KBM-7 (cell line): ENCODE results near the gene PCMT1.
"Not testable (repeated sequence)": the region's sequence is repeated elsewhere in the genome, so short reads cannot be mapped to it uniquely, and the experiment has no call there.

ENCODE experiments used
- DNase-seq: peaks from one replicate; pipeline ENCODE4 v3.0.0-alpha.2; 2015
- in situ Hi-C: fragments of 300-500 bp; cut with MboI; formaldehyde crosslinking; loops from 2 replicates; pipeline ENCODE4 v1.14.3; 2020; ENCODE audit warnings: low sequenced_read_pairs, low pct_unique_long_range_greater_than_20kb, mixed read lengths

Gene PCMT1

DNA sequence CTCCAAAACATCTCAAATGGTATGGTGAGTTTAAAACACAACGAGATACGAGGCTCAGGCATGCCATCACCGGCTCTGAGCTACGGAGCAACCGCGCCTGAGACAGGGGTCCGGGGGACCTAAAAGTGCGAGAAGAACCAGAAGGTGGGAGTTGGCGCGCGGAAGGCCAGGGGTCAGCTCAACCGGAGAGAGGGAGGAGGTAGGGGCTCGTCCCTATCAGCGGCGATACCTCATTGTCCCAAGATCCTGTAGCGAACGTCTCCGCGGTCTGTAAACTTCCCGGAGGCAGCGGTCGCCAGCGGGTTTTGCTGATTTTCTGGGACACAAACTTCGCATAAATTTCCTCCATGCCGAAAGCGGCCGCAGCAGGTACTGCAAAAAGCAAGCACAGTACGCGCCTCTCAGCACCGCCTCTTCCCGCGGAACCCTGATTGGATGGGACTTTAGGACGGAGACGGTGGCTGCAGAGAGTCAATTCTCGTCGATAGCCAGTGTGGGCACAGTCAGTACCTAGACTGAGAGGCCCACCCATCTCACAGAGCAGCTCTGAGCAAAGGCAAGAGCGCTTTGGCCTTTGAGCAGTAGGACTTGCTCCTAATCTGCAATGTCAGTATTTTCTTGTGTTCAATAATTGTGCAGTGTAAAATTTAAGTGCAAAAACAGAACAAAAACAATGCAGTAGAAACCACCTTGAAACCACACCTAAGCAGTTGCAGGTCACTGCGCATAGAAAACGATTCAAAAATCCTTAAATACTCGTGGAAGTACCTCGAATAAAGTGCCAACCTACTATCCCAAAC is 3.2 kb upstream of the PCMT1 start, which contains the start of gene NUP43:
Gene NUP43 (minus strand): TSS at position 383 of the 800 bp plus-strand sequence. CDS start 34 bp downstream, at position 349.
- in situ Hi-C loops = no loop called here
- peak; percentile 95 for DNase-seq

DNA sequence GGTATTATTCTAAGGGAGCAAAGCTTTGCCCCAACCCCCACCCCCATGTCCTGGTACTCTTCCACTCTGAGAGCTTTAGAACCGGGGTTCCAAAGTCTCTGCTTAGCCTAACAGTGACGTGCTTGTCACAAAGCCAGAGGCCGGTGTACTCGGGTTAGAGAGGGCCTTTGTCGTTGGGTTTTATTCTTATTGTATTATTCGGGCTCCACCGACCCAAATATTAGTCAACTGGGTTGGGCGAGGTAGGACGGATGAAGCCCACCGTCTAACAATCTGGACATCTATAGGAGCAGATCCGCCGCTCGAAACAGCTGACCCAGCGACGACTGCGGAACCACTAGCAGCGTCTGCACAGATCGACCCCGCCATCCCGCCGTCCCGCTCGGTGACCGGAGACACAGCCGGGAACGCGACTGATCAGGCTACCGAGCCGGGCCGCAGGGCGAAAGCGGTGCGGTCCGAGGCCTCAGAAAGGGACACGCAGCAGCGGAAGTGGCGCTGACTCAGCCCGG is 403 bp upstream of the PCMT1 start:
- not testable (repeated sequence) for DNase-seq

DNA sequence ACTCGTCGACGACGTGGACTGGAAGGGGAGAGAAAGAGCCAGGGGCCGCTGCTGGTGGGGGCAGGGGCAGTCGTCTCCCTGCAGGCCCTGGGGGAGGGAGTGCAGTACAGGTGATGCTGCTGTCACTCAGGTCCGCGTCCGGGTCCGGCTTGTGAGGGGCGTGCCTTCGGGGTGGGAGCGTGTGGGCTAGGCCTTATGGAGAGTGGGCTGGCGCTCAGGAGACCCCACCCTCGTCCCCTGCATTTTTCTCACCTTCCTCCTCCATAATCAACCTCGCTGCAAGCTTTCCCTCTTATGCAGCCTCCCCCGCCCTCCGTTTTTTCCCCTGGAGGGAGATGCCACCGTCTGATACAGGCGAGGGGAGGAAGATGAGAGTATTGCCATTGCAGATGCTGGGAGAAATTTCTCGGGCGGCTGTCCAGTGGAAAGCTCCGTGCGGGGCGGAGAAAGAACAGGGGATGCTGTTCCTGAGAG is 632 bp downstream of the PCMT1 start:
- in situ Hi-C loops = no loop called here
- peak; percentile 82 for DNase-seq

More for the DNA sequence above, 403 bp upstream of the PCMT1 start:
- in situ Hi-C loops = not testable (repeated sequence)

DNA sequence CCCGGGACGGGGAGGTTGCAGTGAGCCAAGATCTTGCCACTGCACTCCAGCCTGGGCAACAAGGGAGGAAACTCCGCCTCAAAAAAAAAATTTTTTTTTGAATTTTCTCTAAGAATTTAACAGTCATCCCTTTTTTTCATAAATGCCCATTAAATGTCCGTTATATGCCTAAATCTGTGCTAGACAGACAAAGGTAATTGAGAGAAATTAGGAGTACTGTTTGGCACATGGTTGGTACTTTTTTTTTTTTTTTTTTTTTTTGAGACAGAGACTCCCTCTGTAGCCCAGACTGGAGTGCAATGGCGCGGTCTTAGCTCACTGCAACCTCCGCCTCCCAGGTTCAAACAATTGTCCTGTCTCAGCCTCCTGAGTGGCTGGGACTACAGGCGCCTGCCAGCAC is 1.7 kb downstream of the PCMT1 start:
- no peak for DNase-seq
- in situ Hi-C loops = no loop called here

DNA sequence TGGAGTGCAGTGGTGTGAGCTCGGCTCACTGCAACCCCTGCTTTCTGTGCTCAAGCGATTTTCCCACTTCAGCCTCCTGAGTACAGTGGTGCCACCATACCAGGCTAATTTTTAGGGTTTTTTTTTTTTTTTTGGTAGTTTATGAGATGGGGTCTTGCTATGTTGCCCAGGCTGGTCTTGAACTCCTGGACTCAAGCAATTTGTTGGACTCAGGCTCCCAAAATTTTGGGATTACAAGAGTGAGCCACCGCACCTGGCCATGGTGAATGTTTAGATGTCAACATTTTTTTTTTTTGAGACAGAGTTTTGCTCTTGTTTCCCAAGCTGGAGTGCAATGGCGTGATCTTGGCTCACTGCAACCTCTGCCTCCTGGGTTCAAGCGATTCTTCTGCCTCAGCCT is 2.4 kb downstream of the PCMT1 start:
- DNase-seq, in situ Hi-C loops: not testable (repeated sequence)

- DNase-seq = no peak
- in situ Hi-C loops = no loop called here
Observed at GRCh38 chr6:149752600-149753373, 3.2 kb downstream of the PCMT1 start.

DNA sequence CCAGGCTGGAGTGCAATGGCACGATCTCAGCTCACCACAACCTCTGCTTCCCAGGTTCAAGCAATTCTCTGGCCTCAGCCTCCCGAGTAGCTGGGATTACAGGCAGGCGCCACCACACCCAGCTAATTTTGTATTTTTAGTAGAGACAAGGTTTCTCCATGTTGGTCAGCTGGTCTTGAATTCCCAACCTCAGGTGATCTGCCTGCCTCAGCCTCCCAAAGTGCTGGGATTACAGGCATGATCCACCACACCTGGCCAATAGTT is 3.8 kb downstream of the PCMT1 start:
- in situ Hi-C loops, DNase-seq: not testable (repeated sequence)

DNA sequence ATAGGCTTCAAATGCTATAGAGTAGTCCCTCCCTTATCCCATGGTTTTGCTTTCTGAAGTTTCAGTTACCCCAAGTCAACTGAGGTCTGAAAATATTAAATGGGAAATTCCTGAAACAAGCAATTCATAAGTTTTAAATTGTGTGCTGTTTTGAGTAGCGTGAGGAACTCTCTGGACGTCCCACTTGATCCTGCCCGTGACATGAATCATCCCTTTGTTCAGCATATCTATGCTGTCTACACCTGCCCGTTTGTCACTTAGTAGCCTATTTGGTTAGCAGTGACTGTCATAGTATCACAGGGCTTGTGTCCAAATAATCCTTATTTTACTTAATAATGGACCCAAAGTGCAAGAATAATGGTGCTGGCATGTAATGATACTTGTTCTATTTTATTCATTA is 5.0 kb downstream of the PCMT1 start:
- in situ Hi-C loops = no loop called here
- no peak for DNase-seq

DNA sequence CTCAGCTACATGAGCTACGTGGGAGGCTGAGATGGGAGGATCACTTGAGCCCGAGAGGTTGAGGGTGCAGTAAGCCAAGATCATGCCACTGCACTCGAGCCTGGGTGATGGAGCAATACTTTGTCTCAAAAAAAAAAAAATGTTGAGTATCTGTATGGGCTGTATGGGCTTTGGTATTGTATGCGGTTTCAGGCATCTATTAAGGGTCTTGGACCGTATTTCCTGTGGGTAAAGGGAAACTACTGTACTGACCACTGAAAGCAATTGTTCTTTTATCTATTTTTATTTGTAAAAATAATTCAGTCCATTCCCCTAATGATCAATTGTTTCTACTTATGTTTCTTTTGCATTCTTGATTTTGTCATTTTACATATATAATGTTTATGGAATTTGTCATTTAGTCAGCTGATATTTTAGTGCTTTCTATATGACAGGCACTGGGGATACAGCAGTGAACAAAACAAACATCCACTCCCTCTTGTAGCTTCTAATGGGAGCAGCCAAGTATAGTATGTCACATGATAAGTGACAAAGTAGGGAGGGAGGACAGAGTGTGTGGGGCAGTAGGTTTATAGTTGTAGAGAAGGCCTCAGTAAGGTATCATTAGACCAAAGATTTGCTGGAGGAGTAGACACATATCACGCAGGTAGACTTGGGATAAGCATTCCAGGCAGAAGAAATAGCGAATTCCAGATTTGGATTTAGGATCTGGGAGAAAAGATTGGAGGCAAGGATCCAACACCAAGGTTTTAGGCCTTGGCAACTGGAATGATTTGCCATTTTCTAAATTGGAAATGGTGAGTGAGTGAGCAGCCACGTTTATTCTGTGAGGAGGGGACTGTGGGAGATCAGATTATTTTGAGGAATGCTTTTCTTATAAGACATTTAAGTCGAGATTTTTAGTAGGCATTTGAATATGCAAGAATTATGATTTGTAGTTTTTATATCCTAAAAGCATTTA is 6.0 kb downstream of the PCMT1 start:
- no peak for DNase-seq
- in situ Hi-C loops = no loop called here

- no peak for DNase-seq
- in situ Hi-C loops = no loop called here
Observed at GRCh38 chr6:149756261-149756636, 6.7 kb downstream of the PCMT1 start.

GRCh38 chr6:149761438-149761837 is 11.9 kb downstream of the PCMT1 start:
- in situ Hi-C loops = no loop called here
- peak; percentile 64 for DNase-seq

DNA sequence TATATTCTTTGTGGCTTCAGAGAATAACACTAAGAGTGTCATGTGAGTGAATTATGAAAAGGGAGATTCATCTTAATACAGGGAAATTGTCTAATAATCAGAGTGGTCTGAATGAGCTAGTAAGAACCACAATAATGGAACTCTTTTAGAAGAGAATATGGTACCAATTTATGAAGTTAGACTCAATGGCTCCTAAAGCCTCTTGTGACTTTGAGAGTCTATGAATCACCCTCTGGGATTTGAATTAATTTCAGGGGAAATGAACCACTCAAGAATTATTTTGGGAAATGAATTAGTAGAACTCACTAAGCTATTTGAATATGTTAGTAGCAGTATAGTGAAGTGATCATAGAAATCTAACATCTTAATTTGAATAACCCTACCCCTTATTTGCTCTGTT is 14.3 kb downstream of the PCMT1 start:
- in situ Hi-C loops = no loop called here
- no peak for DNase-seq

DNA sequence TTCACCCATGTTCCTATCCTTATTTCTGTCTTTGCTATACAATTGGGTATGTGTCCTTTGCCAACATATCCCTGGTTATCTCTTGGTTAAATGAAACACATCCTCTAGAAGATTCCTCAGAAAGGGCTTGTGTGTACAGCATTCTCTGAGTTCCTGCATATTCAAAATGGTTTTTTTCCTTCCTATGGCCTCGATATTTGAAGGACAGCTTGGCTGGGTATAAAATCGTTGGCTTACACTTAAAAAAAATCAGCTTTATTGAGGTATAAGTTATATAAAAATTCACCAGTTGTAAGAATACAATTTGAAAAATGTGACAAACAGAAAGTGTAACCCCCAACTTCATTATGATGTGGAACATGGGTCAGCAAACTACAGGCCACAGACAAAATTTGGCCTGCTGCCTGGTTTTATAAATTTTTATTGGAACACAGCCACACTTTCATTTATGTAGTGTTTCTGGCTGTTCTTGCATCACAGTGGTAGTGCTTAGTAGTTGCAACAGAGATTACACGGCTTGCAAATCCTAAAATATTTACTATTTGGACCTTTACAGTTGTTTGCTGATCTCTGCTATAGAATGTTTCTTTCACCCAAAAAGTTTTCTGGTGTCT is 16.7 kb downstream of the PCMT1 start:
- in situ Hi-C loops = no loop called here
- DNase-seq = no peak

DNA sequence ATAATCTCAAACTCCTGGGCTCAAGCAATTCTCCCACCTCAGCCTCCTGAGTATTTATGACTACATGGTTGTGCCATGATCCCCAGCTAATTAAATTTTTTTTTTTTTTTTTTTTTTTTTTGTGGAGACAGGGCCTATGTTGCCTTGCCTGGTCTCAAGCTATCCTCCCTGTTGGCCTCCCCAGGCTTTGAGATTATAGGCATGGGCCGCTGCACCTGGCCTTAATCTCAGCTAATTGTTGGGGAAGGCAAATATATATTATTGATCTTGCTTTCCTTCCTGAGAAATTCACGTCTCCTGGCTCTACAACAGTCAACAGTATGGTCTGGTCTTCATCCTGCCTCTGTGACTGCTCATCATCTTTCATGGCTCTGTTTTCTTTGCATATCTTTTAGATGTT is 20.1 kb downstream of the PCMT1 start:
- in situ Hi-C loops = no loop called here
- no peak for DNase-seq

- in situ Hi-C loops = no loop called here
- DNase-seq = no peak
Observed at GRCh38 chr6:149771185-149771584, 21.6 kb downstream of the PCMT1 start.

DNA sequence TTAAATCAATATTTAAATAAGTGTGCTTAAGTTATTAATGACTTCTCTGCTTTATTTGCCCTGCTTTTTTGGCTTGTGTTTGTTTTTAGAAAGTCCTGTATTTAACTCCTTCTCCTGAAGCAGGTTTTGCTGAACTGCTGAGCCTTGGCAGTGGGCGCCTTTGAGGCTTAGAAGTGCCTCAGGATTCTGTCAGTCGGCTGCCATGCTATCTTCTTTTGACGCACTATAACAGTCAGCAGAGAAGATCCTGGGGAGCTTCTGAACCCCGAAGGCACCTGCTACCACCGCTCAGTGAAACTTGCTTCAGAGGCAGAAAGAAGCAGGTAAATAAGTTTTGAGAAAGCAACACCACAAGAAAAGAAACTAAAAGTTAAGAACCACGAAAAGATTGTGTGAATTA is 22.4 kb downstream of the PCMT1 start:
- in situ Hi-C loops = no loop called here
- DNase-seq = no peak

GRCh38 chr6:149777624-149778023 is 28.1 kb downstream of the PCMT1 start:
- DNase-seq = no peak
- in situ Hi-C loops = no loop called here

GRCh38 chr6:149779644-149779963 is 30.1 kb downstream of the PCMT1 start:
- in situ Hi-C loops = no loop called here
- DNase-seq = no peak

DNA sequence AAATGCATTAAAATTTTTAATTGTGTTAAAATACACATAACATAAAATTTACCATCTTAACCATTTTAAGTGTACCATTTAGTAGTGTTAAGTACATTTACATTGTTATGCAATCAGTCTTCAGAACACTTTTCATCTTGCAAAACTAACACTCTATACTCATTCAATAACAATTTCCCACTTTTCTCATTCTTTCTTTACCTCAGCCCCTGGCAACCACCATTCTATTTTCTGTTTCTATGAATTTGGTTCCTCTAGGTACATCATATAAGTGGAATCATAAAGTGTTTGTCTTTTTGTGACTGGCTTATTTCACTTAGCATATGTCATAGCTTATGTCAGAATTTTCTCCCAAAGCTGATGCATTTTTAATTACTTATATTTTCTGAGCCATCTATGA is 32.2 kb downstream of the PCMT1 start:
- in situ Hi-C loops = no loop called here
- no peak for DNase-seq
